ENCODE results near the gene CHPT1. TPM values are rescaled to one million over a fixed set of nuclear protein-coding genes. Genes with fewer than 3 reads are reported as not detected.

Gene CHPT1
- total and polyA plus RNA-seq, 9 of the 15 experiments (the other 6 are each of a cell fraction or from before 2014, with no cell fraction given), result 15.3 to 210 (median 91.9) TPM

GRCh38 chr12:101653030-101653429 lies 44.4 kb upstream of the CHPT1 start:
- DNase-seq (ENCODE audit: extremely low read depth in 1 of 4, low spot score in 3 of 4) (peak in 1 of 4 experiments; percentile 25), ATAC-seq (peak; percentile 41; the same call in 1 of the 3 replicates), FAIRE-seq (no peak)
- WGBS (ENCODE audit: insufficient coverage, low coverage, missing lambda C conversion rate), result 0% methylated on average over 3 of the region's 3 CpGs
- Histone ChIP-seq H3K4me3 (no peak overlapping the region), H2AFZ (ENCODE audit: low read depth, low read length) (no peak overlapping the region), H3K27ac (ENCODE audit: extremely low read depth, low read depth, low read length) (no peak overlapping the region), H3K9me3 (replicated peaks; ENCODE audit: control insufficient read depth, insufficient read depth, low read depth, low read length) (no peaks in the 10 kb centered on the region), H3K36me3 (ENCODE audit: control insufficient read depth, insufficient read depth, low read length) (no peaks in the 10 kb centered on the region), H3K4me1 (replicated peaks in 1 of 2; ENCODE audit: control insufficient read depth in 2 of 2, insufficient read depth in 2 of 2, low read length in 2 of 2) (no peaks in the 10 kb centered on the region), H3K27me3 (ENCODE audit: control insufficient read depth in 2 of 2, insufficient read depth in 2 of 2, low read length in 2 of 2) (no peaks in the 10 kb centered on the region; a peak in 4 of 5 replicates), H4K20me1 (replicated peaks; ENCODE audit: control insufficient read depth, insufficient read depth, low read length) (no peaks in the 10 kb centered on the region), H3K9me1 (ENCODE audit: control insufficient read depth, insufficient read depth, low read length) (no peaks in the 10 kb centered on the region), H3K79me2 (ENCODE audit: control insufficient read depth, insufficient read depth, low read length) (no peaks in the 10 kb centered on the region), H3K4me2 (ENCODE audit: insufficient read depth, low read length) (no peak overlapping the region), H3K9ac (ENCODE audit: insufficient read depth in 1 of 2, low read depth in 2 of 2, low read length in 2 of 2) (no peak overlapping the region)
- ChIA-PET CTCF (ENCODE audit: low intra/inter-chr PET ratio) (interaction anchor here (0.7 kb wide), 1 partner anchor 611 kb away, joined by 5 read pairs; no protein-coding TSS in a partner anchor), POLR2A (interaction anchor here (0.6 to 0.8 kb wide), 2 partner anchors 58 to 624 kb away, joined by 3 read pairs; partner anchors contain the start of gene MYBPC1)
- BruUV-seq (replicated peaks), result no TSS peak
- intact Hi-C loops (cut with micrococcal nuclease), result no loop called here
- in situ Hi-C loops (cut with MboI), result no loop called here
- TF ChIP-seq RFX5 (IDR thresholded peaks at IDR 0.05; ENCODE audit: low read depth, low read length), result no peak
- peak; percentile 31; the same call in 1 of the 2 replicates for TF ChIP-seq TAL1 (IDR thresholded peaks at IDR 0.05)
- no peak for TF ChIP-seq ZMIZ1 (IDR thresholded peaks at IDR 0.05; ENCODE audit: low read depth in 2 of 2, low read length in 2 of 2)
- peak; percentile 57; the same call in 1 of the 2 replicates for TF ChIP-seq CTBP1 (IDR thresholded peaks at IDR 0.05; ENCODE audit: borderline replicate concordance)
- peak; percentile 51 for TF ChIP-seq MEIS2 (IDR thresholded peaks at IDR 0.05; ENCODE audit: partially characterized antibody)
- no peak for TF ChIP-seq DNMT1 (IDR thresholded peaks at IDR 0.05)
- TF ChIP-seq SOX6 (IDR thresholded peaks at IDR 0.05), result peak; percentile 17; the same call in 1 of the 2 replicates
- no peak for TF ChIP-seq FOXK1 (CRISPR knock-in tag; IDR thresholded peaks at IDR 0.05; ENCODE audit: borderline replicate concordance)
- TF ChIP-seq ETV1 (tag; conservative IDR thresholded peaks at IDR 0.05; ENCODE audit: low read depth), result peak; percentile 37; the same call in 1 of the 2 replicates
- no peak for TF ChIP-seq SRF (CRISPR knock-in tag; IDR thresholded peaks at IDR 0.05)
- TF ChIP-seq TEAD4 (IDR thresholded peaks at IDR 0.05; ENCODE audit: low read length), result peak; percentile 52; the same call in 1 of the 2 replicates
- no peak for TF ChIP-seq TEAD4 (CRISPR knock-in tag; IDR thresholded peaks at IDR 0.05; ENCODE audit: borderline replicate concordance)
- TF ChIP-seq CBFA2T3 (IDR thresholded peaks at IDR 0.05), result peak; percentile 60
- no peak for TF ChIP-seq EZH2 (IDR thresholded peaks at IDR 0.05; ENCODE audit: borderline replicate concordance, low read depth, low read length)
- TF ChIP-seq KDM1A (IDR thresholded peaks at IDR 0.05), result peak; percentile 14 to 60; a peak in 1 of 4 replicates
- TF ChIP-seq TFAM (CRISPR knock-in tag; conservative IDR thresholded peaks at IDR 0.05), result no peak
- TF ChIP-seq PKNOX1 (IDR thresholded peaks at IDR 0.05), result peak; percentile 23; the same call in 1 of the 2 replicates
- no peak for TF ChIP-seq ZBTB34 (CRISPR knock-in tag; IDR thresholded peaks at IDR 0.05)
- peak; percentile 58 for TF ChIP-seq ARID1B (IDR thresholded peaks at IDR 0.05)

Data from K562 (cell line).